Gastrocnemius medialis (tissue), 4 donors: ENCODE data around the gene ARHGAP25.

Experiments used
- POLR2A ChIP-seq, 2 donors: fragments of 450-650 bp; IDR thresholded peaks; one replicate each; pipeline ENCODE4 v1.6.1; 2017; ENCODE audit warnings: antibody characterized with exemption in 2 of 2, mild to moderate bottlenecking in 2 of 2, moderate library complexity in 2 of 2
- TF ChIP-seq, protein P1 (sequence below), 5 experiments: fragments of 450-650 bp in 3 of 5; fragments of 200-600 bp in 2 of 5; sonication (generic) in 2 of 5; IDR thresholded peaks in 4 of 5; conservative IDR thresholded peaks in 1 of 5; 1 replicate in 4 of 5; 2 replicates in 1 of 5; pipeline ENCODE4 v1.5.1; 2016 to 2019; ENCODE audit warnings: antibody characterized with exemption in 5 of 5, mild to moderate bottlenecking in 3 of 5, moderate library complexity in 3 of 5

DNA sequence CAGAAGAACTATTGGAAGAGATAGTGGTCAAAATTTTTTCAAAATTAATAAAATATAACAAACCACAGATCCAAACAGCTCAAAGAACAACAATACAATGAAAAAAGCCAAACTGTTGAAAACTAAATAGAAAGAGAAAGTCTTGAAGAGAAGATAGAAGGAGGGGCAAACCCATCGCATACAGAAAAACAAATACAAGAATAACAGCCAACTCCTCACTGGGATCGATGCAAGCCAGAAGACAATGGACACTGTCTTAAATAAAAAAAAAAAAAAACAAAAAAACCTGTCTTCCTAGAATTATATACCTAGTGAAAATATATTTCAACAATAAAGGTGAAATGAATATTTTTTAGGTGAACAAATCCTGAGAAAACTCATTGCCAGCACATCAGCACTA, 34.1 kb upstream of the ARHGAP25 start:
- TF ChIP-seq, protein P1, sequence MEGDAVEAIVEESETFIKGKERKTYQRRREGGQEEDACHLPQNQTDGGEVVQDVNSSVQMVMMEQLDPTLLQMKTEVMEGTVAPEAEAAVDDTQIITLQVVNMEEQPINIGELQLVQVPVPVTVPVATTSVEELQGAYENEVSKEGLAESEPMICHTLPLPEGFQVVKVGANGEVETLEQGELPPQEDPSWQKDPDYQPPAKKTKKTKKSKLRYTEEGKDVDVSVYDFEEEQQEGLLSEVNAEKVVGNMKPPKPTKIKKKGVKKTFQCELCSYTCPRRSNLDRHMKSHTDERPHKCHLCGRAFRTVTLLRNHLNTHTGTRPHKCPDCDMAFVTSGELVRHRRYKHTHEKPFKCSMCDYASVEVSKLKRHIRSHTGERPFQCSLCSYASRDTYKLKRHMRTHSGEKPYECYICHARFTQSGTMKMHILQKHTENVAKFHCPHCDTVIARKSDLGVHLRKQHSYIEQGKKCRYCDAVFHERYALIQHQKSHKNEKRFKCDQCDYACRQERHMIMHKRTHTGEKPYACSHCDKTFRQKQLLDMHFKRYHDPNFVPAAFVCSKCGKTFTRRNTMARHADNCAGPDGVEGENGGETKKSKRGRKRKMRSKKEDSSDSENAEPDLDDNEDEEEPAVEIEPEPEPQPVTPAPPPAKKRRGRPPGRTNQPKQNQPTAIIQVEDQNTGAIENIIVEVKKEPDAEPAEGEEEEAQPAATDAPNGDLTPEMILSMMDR (IDR thresholded peaks at IDR 0.05 in 4 of 5, conservative IDR thresholded peaks at IDR 0.05 in 1 of 5), result no peak
- TF ChIP-seq POLR2A (IDR thresholded peaks at IDR 0.05), result no peak
